HG02884 (cell line): ENCODE data around the gene CNNM3.

Experiments
- ATAC-seq: cut with Tn5 transposase; IDR thresholded peaks from one replicate; pipeline ENCODE4 v1.9.1; 2021; ENCODE audit warnings: mild to moderate bottlenecking, moderate library complexity; ENCODE audit not compliant: unreplicated experiment

CNNM3 gene

GRCh38 chr2:96816836-96817702 is 1.0 kb downstream of the CNNM3 start:
- ATAC-seq = no peak

GRCh38 chr2:96817882-96818281 is 1.8 kb downstream of the CNNM3 start:
- ATAC-seq = no peak

GRCh38 chr2:96819128-96819875 is 3.2 kb downstream of the CNNM3 start:
- ATAC-seq = no peak

- ATAC-seq = no peak
Observed at GRCh38 chr2:96819876-96820511, 3.9 kb downstream of the CNNM3 start.

GRCh38 chr2:96821113-96821675 is 5.1 kb downstream of the CNNM3 start:
- ATAC-seq = no peak

- ATAC-seq = no peak
Observed at GRCh38 chr2:96822786-96823185, 6.7 kb downstream of the CNNM3 start.

- ATAC-seq = no peak
Observed at GRCh38 chr2:96823198-96823597, 7.1 kb downstream of the CNNM3 start.

- no peak for ATAC-seq
Observed at GRCh38 chr2:96824079-96824870, 8.2 kb downstream of the CNNM3 start.

GRCh38 chr2:96825057-96825456 is 9.0 kb downstream of the CNNM3 start:
- no peak for ATAC-seq

- ATAC-seq = no peak
Observed at GRCh38 chr2:96826546-96827278, 10.6 kb downstream of the CNNM3 start.

GRCh38 chr2:96828436-96828835 is 12.4 kb downstream of the CNNM3 start:
- ATAC-seq = no peak

GRCh38 chr2:96828874-96829273 is 12.8 kb downstream of the CNNM3 start:
- ATAC-seq = no peak

- no peak for ATAC-seq
Observed at GRCh38 chr2:96830044-96830562, 14.0 kb downstream of the CNNM3 start.

GRCh38 chr2:96831679-96832078 is 15.6 kb downstream of the CNNM3 start:
- no peak for ATAC-seq

GRCh38 chr2:96832408-96832753 is 16.3 kb downstream of the CNNM3 start:
- ATAC-seq = no peak

GRCh38 chr2:96832754-96833507 is 16.9 kb downstream of the CNNM3 start:
- ATAC-seq = no peak

- no peak for ATAC-seq
Observed at GRCh38 chr2:96835830-96836229, 19.8 kb downstream of the CNNM3 start.

- ATAC-seq = no peak
Observed at GRCh38 chr2:96837575-96837974, 21.5 kb downstream of the CNNM3 start.
